PC-9 (cell line): Measurements from ENCODE around the gene MEF2B. TPM values are rescaled to one million over a fixed set of nuclear protein-coding genes. Genes with fewer than 3 reads are reported as not detected.
A peak's percentile ranks its signal among the peaks of the same experiment; 100 is the strongest.

Source experiments
- BruUV-seq: library from RNA; stranded (reverse); fragments of 400-500 nt; replicated peaks from 2 replicates; lab custom pipeline; 2021; lab: Mats Ljungman, UMichigan
- CTCF ChIA-PET: fragments of 300-600 bp; sonication (Branson Sonifier 250); formaldehyde crosslinking; loops from one replicate; lab custom pipeline; 2022; ENCODE audit warnings: antibody characterized with exemption; lab: Charles Lee
- POLR2A ChIA-PET: fragments of 300-600 bp; sonication (Branson Sonifier 250); formaldehyde crosslinking; loops from one replicate; lab custom pipeline; 2022; ENCODE audit warnings: antibody characterized with exemption; ENCODE audit not compliant: unreplicated experiment; lab: Charles Lee
- DNase-seq, 2 experiments: peaks; one replicate each; pipeline versions ENCODE4 v3.0.0 to v3.0.0-alpha.2; 2015 to 2022; ENCODE audit warnings: mixed read lengths in 1 of 2
- H2AFZ ChIP-seq: fragments of 200-600 bp; sonication (generic); 2 replicates; pipeline ENCODE4 v1.8.1; 2017; ENCODE audit warnings: antibody characterized with exemption
- H3F3A ChIP-seq: fragments of 200-600 bp; sonication (generic); 2 replicates; pipeline ENCODE4 v1.8.1; 2017; ENCODE audit warnings: antibody characterized with exemption, mild to moderate bottlenecking, low read depth; ENCODE audit not compliant: insufficient read depth
- H3K27ac ChIP-seq: fragments of 200-600 bp; sonication (generic); 2 replicates; pipeline ENCODE4 v1.6.1; 2016; ENCODE audit warnings: mixed run types
- H3K27me3 ChIP-seq: fragments of 200-600 bp; sonication (generic); 2 replicates; pipeline ENCODE4 v1.6.1; 2016; ENCODE audit warnings: low read depth, mixed run types; ENCODE audit not compliant: insufficient read depth
- H3K36me3 ChIP-seq: fragments of 200-600 bp; sonication (generic); 2 replicates; pipeline ENCODE4 v1.6.1; 2016; ENCODE audit warnings: low read depth, mixed run types
- H3K4me1 ChIP-seq: fragments of 200-600 bp; sonication (generic); replicated peaks from 2 replicates; pipeline ENCODE4 v1.6.1; 2016; ENCODE audit warnings: mixed run types; ENCODE audit not compliant: insufficient read depth
- H3K4me2 ChIP-seq: fragments of 200-600 bp; sonication (generic); 2 replicates; pipeline ENCODE4 v1.6.1; 2017; ENCODE audit warnings: mixed run types
- H3K4me3 ChIP-seq: fragments of 200-600 bp; sonication (generic); 2 replicates; pipeline ENCODE4 v1.6.1; 2016; ENCODE audit warnings: mixed run types
- H3K79me2 ChIP-seq: fragments of 200-600 bp; sonication (generic); 2 replicates; pipeline ENCODE4 v1.6.1; 2017; ENCODE audit warnings: low read depth, mixed run types
- H3K9me2 ChIP-seq: fragments of 200-600 bp; sonication (generic); 2 replicates; pipeline ENCODE4 v1.8.1; 2017; ENCODE audit warnings: mild to moderate bottlenecking; ENCODE audit not compliant: insufficient read depth
- H3K9me3 ChIP-seq: fragments of 200-600 bp; sonication (generic); 2 replicates; pipeline ENCODE4 v1.8.1; 2016; ENCODE audit warnings: low read depth; ENCODE audit not compliant: insufficient read depth
- H4K20me1 ChIP-seq: fragments of 200-600 bp; sonication (generic); 2 replicates; pipeline ENCODE4 v1.8.1; 2017; ENCODE audit not compliant: insufficient read depth
- CTCF ChIP-seq: fragments of 200-600 bp; sonication (generic); conservative IDR thresholded peaks from 2 replicates; pipeline ENCODE4 v1.6.1; 2017; ENCODE audit warnings: mixed run types, antibody characterized with exemption, mild to moderate bottlenecking, moderate library complexity
- EZH2 ChIP-seq: fragments of 200-600 bp; sonication (generic); IDR thresholded peaks from 2 replicates; pipeline ENCODE4 v1.8.0; 2017; ENCODE audit warnings: antibody characterized with exemption, low read depth
- intact Hi-C: fragments of 100-400 bp; cut with micrococcal nuclease; formaldehyde crosslinking; loops from one replicate; pipeline ENCODE4 v1.10.0; 2022; ENCODE audit not compliant: unreplicated experiment
- total RNA-seq: library from RNA; stranded (reverse); gene quantifications from 2 replicates; pipeline ENCODE4 v1.2.3, GENCODE V29; 2021

Gene MEF2B
- total RNA-seq, 1 experiment from 2014 or later = 1.8 TPM

GRCh38 chr19:19192910-19193423, 22.9 kb upstream of the MEF2B start:
- ChIA-PET POLR2A (interaction anchor here (0.6 to 1.3 kb wide), 2 partner anchors 10 to 295 kb away, joined by 7 to 66 read pairs; partner anchors contain the start of gene NR2C2AP), CTCF (interaction anchor here (0.5 to 0.9 kb wide), 3 partner anchors 9 to 409 kb away, joined by 3 to 6 read pairs (median 3); no protein-coding TSS in a partner anchor)
- Histone ChIP-seq H3K79me2 (peaks cover 43% of the 10 kb centered on the region), H3F3A (peaks cover 2% of the 10 kb centered on the region), H2AFZ (peak overlapping the region; percentile 92), H3K36me3 (0 out of 2 replicates have a peak, but pooled peaks cover 9% of the 10 kb centered on the region), H3K4me1 (peaks cover 22% of the 10 kb centered on the region), H3K27ac (no peak overlapping the region), H4K20me1 (no peaks in the 10 kb centered on the region), H3K9me2 (no peaks in the 10 kb centered on the region), H3K9me3 (no peaks in the 10 kb centered on the region), H3K4me2 (peak overlapping the region; percentile 84), H3K27me3 (no peaks in the 10 kb centered on the region), H3K4me3 (peak overlapping the region; percentile 84)
- intact Hi-C loops = loop anchor here (5.0 kb wide), 1 partner anchor 129 kb away; the partner anchor contains the start of genes MAU2 and SUGP1
- DNase-seq = no peak
- TSS peak; percentile 64 for BruUV-seq
- no peak for TF ChIP-seq EZH2
- TF ChIP-seq CTCF = no peak

GRCh38 chr19:19192078-19192882, 22.2 kb upstream of the MEF2B start, which contains the start of the genes BORCS8 and RFXANK:
TSS of gene BORCS8 (minus strand) at chr19:19192152. CDS start at chr19:19192117, 35 bp downstream.
TSS of gene RFXANK (plus strand) at chr19:19192258. CDS start at chr19:19193947, 1,689 bp downstream.
- 0 out of 2 replicates have a peak, but pooled peaks cover 9% of the 10 kb centered on the region for H3K36me3 ChIP-seq
- TF ChIP-seq EZH2 (no peak), CTCF (no peak)
- no peaks in the 10 kb centered on the region for H3K9me2 ChIP-seq
- peak within 1 kb of the TSS; percentile 85 for H3K27ac ChIP-seq
- BruUV-seq = no TSS peak
- H3K9me3 ChIP-seq = no peaks in the 10 kb centered on the region
- no peaks in the 10 kb centered on the region for H4K20me1 ChIP-seq
- H3F3A ChIP-seq = no peaks in the 10 kb centered on the region
- intact Hi-C loops = loop anchor here (5.0 kb wide), 1 partner anchor 130 kb away; the partner anchor contains the start of genes MAU2 and SUGP1
- H3K27me3 ChIP-seq = no peaks in the 10 kb centered on the region
- ChIA-PET CTCF (interaction anchor here (0.5 to 0.7 kb wide), 3 partner anchors 28 to 410 kb away, joined by 3 to 6 read pairs (median 5); no protein-coding TSS in a partner anchor), POLR2A (interaction anchor here (0.6 to 1.3 kb wide), 3 partner anchors 11 to 296 kb away, joined by 3 to 66 read pairs (median 7); partner anchors contain the start of gene NR2C2AP)
- H3K79me2 ChIP-seq = peaks cover 43% of the 10 kb centered on the region
- peak within 1 kb of the TSS; percentile 99 for H2AFZ ChIP-seq
- peak; percentile 98 to 99 for DNase-seq
- H3K4me2 ChIP-seq = peak within 1 kb of the TSS; percentile 84
- peaks cover 22% of the 10 kb centered on the region for H3K4me1 ChIP-seq
- H3K4me3 ChIP-seq = peak within 1 kb of the TSS; percentile 84

- Histone ChIP-seq H2AFZ (peak overlapping the region; percentile 99), H3K4me3 (peak overlapping the region; percentile 84), H3K9me3 (no peaks in the 10 kb centered on the region), H4K20me1 (no peaks in the 10 kb centered on the region), H3K27me3 (no peaks in the 10 kb centered on the region), H3K36me3 (0 out of 2 replicates have a peak, but pooled peaks cover 5% of the 10 kb centered on the region), H3K9me2 (no peaks in the 10 kb centered on the region), H3K79me2 (peaks cover 43% of the 10 kb centered on the region), H3F3A (0 out of 2 replicates have a peak, but pooled peaks cover 1% of the 10 kb centered on the region), H3K27ac (peak overlapping the region; percentile 85), H3K4me2 (peak overlapping the region; percentile 77), H3K4me1 (peaks cover 22% of the 10 kb centered on the region)
- POLR2A ChIA-PET = interaction anchor here (0.6 kb wide), 2 partner anchors 11 to 15 kb away, joined by 3 to 4 read pairs; partner anchors contain the start of gene NR2C2AP
- TF ChIP-seq CTCF = no peak
- TF ChIP-seq EZH2 = no peak
- CTCF ChIA-PET = interaction anchor here (0.7 kb wide), 1 partner anchor 353 kb away, joined by 5 read pairs; no protein-coding TSS in a partner anchor
- intact Hi-C loops = loop anchor here (5.0 kb wide), 1 partner anchor 131 kb away; the partner anchor contains the start of genes MAU2 and SUGP1
- DNase-seq = peak in 1 of 2 experiments; percentile 20
- BruUV-seq = TSS peak; percentile 48
Observed at GRCh38 chr19:19191768-19192077, 21.7 kb upstream of the MEF2B start.
